Measurements from ENCODE around the gene CTAG1B.
"Not testable (repeated sequence)": the region's sequence is repeated elsewhere in the genome, so short reads cannot be mapped to it uniquely, and the experiment has no call there.

The CTAG1B gene

GRCh38 chrX:154620767-154621414, 1.8 kb upstream of the CTAG1B start:
- DNase-seq (ENCODE audit: low read depth) = not testable (repeated sequence)

- not testable (repeated sequence) for DNase-seq (ENCODE audit: low read depth)
Observed at GRCh38 chrX:154613586-154613985, 5.5 kb downstream of the CTAG1B start.

- DNase-seq (ENCODE audit: low read depth) = not testable (repeated sequence)
Observed at GRCh38 chrX:154611146-154611545, 7.9 kb downstream of the CTAG1B start.

- not testable (repeated sequence) for DNase-seq (ENCODE audit: low read depth)
Observed at GRCh38 chrX:154608823-154609222, 10.3 kb downstream of the CTAG1B start.

GRCh38 chrX:154607976-154608375, 11.1 kb downstream of the CTAG1B start:
- not testable (repeated sequence) for DNase-seq (ENCODE audit: low read depth)

GRCh38 chrX:154607370-154607769, 11.7 kb downstream of the CTAG1B start:
- DNase-seq (ENCODE audit: low read depth) = no peak

GRCh38 chrX:154605566-154605965, 13.5 kb downstream of the CTAG1B start:
- no peak for DNase-seq (ENCODE audit: low read depth)

GRCh38 chrX:154603438-154604430, 15.3 kb downstream of the CTAG1B start:
- DNase-seq (ENCODE audit: low read depth) = no peak

- no peak for DNase-seq (ENCODE audit: low read depth)
Observed at GRCh38 chrX:154602766-154603437, 16.2 kb downstream of the CTAG1B start.

- DNase-seq (ENCODE audit: low read depth) = no peak
Observed at GRCh38 chrX:154602226-154602625, 16.9 kb downstream of the CTAG1B start.

GRCh38 chrX:154600759-154601374, 18.2 kb downstream of the CTAG1B start:
- no peak for DNase-seq (ENCODE audit: low read depth)

GRCh38 chrX:154599531-154599930, 19.6 kb downstream of the CTAG1B start:
- no peak for DNase-seq (ENCODE audit: low read depth)

- DNase-seq (ENCODE audit: low read depth) = no peak
Observed at GRCh38 chrX:154598656-154599055, 20.4 kb downstream of the CTAG1B start.

- no peak for DNase-seq (ENCODE audit: low read depth)
Observed at GRCh38 chrX:154597221-154597620, 21.9 kb downstream of the CTAG1B start.

- no peak for DNase-seq (ENCODE audit: low read depth)
Observed at GRCh38 chrX:154596290-154596929, 22.7 kb downstream of the CTAG1B start.

- DNase-seq (ENCODE audit: low read depth) = no peak
Observed at GRCh38 chrX:154595559-154596249, 23.4 kb downstream of the CTAG1B start.

- DNase-seq (ENCODE audit: low read depth) = no peak
Observed at GRCh38 chrX:154594491-154594890, 24.6 kb downstream of the CTAG1B start.

GRCh38 chrX:154593201-154593600, 25.9 kb downstream of the CTAG1B start:
- DNase-seq (ENCODE audit: low read depth) = no peak

- no peak for DNase-seq (ENCODE audit: low read depth)
Observed at GRCh38 chrX:154592505-154592904, 26.6 kb downstream of the CTAG1B start.

- DNase-seq (ENCODE audit: low read depth) = not testable (repeated sequence)
Observed at GRCh38 chrX:154590415-154590814, 28.7 kb downstream of the CTAG1B start.

Data from stimulated activated CD8-positive, alpha-beta memory T cell treated with anti-CD3 and anti-CD28 coated beads, Interleukin-15, amount 100 ng/mL, for 24 hours (primary cell).